Mucosa of descending colon (tissue), 3 donors: ENCODE data around the gene COX7A2L. TPM values are rescaled to one million over a fixed set of nuclear protein-coding genes. Genes with fewer than 3 reads are reported as not detected.
A peak's percentile ranks its signal among the peaks of the same experiment; 100 is the strongest.

Experiments used
- ATAC-seq: fragments of 200-7000 bp; cut with Tn5 transposase; one replicate; pipeline ENCODE4 v1.9.1; 2020; ENCODE audit warnings: mild to moderate bottlenecking, moderate library complexity
- DNase-seq, 3 donors: peaks; one replicate each; pipeline ENCODE4 v3.0.0-alpha.2; 2020
- H3K36me3 ChIP-seq: fragments of 200-600 bp; one replicate; pipeline ENCODE4 v1.8.0; 2021; ENCODE audit warnings: low read depth, mild to moderate bottlenecking
- H3K4me1 ChIP-seq: fragments of 200-600 bp; one replicate; pipeline ENCODE4 v1.8.0; 2021; ENCODE audit warnings: low read depth, mild to moderate bottlenecking
- H3K4me3 ChIP-seq: fragments of 200-600 bp; one replicate; pipeline ENCODE4 v1.8.0; 2021; ENCODE audit warnings: mild to moderate bottlenecking
- H3K9me3 ChIP-seq: fragments of 200-600 bp; one replicate; pipeline ENCODE4 v1.8.0; 2021; ENCODE audit warnings: mild to moderate bottlenecking
- CTCF ChIP-seq: fragments of 200-600 bp; IDR thresholded peaks from one replicate; pipeline ENCODE4 v1.8.0; 2022; ENCODE audit warnings: antibody characterized with exemption, mild to moderate bottlenecking
- intact Hi-C, 2 donors: fragments of 100-400 bp; cut with DNase I in 1 of 2; cut with micrococcal nuclease in 1 of 2; formaldehyde crosslinking; loops; one replicate each; pipeline versions ENCODE4 v1.11.0 to v1.11.1; 2022; cut with DNase I, micrococcal nuclease
- total RNA-seq, 3 donors: library from RNA; stranded (reverse); fragmentation: NEBNext Ultra II Directional in 2 of 3; extraction: Animal tissue kit (Norgen Biotek cat#: 25700) in 2 of 3; gene quantifications; one replicate each; pipeline versions ENCODE4 v1.2.1 to v1.2.4, GENCODE V29; 2021 to 2023
- donor health status: DM: no; HTN: no; CAD: no; lungs with moderate emphysema.
- donor health status: DM: no; HTN: no; CAD: no.
- donor health status: DM: no; HTN: yes; CAD: no.

COX7A2L gene
- total RNA-seq, 3 donors from 2014 or later: 87.0 to 113 (median 108) TPM

GRCh38 chr2:42392191-42392590 lies 31.2 kb upstream of the COX7A2L start:
- intact Hi-C loops: no loop called here
- no peak for DNase-seq
- TF ChIP-seq CTCF: no peak
- H3K4me1 ChIP-seq: peaks cover 8% of the 10 kb centered on the region
- no peaks in the 10 kb centered on the region for H3K36me3 ChIP-seq
- H3K4me3 ChIP-seq: no peak overlapping the region
- ATAC-seq: no peak
- H3K9me3 ChIP-seq: no peaks in the 10 kb centered on the region

- Histone ChIP-seq H3K9me3 (no peaks in the 10 kb centered on the region), H3K4me1 (peaks cover 7% of the 10 kb centered on the region), H3K4me3 (no peak overlapping the region), H3K36me3 (no peaks in the 10 kb centered on the region)
- ATAC-seq (no peak), DNase-seq (no peak)
- intact Hi-C loops: no loop called here
- no peak for TF ChIP-seq CTCF
Observed at GRCh38 chr2:42390401-42390969, 29.5 kb upstream of the COX7A2L start.

- no peaks in the 10 kb centered on the region for H3K4me1 ChIP-seq
- H3K36me3 ChIP-seq: no peaks in the 10 kb centered on the region
- intact Hi-C loops: loop anchor here in 1 of 2 donors (10.0 kb wide), 1 partner anchor 98 kb away; no protein-coding TSS in a partner anchor
- ATAC-seq: peak; percentile 32
- DNase-seq: no peak
- no peak overlapping the region for H3K4me3 ChIP-seq
- no peaks in the 10 kb centered on the region for H3K9me3 ChIP-seq
- TF ChIP-seq CTCF: no peak
Observed at GRCh38 chr2:42386682-42387081, 25.7 kb upstream of the COX7A2L start.

GRCh38 chr2:42385225-42385624 lies 24.2 kb upstream of the COX7A2L start:
- no peak for TF ChIP-seq CTCF
- H3K4me1 ChIP-seq: no peaks in the 10 kb centered on the region
- no peak overlapping the region for H3K4me3 ChIP-seq
- DNase-seq (peak in 2 of 3 donors; percentile 57 to 72), ATAC-seq (peak; percentile 82)
- no peaks in the 10 kb centered on the region for H3K9me3 ChIP-seq
- no peaks in the 10 kb centered on the region for H3K36me3 ChIP-seq
- intact Hi-C loops: loop anchor here in 1 of 2 donors (10.0 kb wide), 1 partner anchor 100 kb away; no protein-coding TSS in a partner anchor

- intact Hi-C loops: loop anchor here in 1 of 2 donors (10.0 kb wide), 1 partner anchor 101 kb away; no protein-coding TSS in a partner anchor
- no peak overlapping the region for H3K4me3 ChIP-seq
- H3K9me3 ChIP-seq: no peaks in the 10 kb centered on the region
- no peaks in the 10 kb centered on the region for H3K4me1 ChIP-seq
- no peak for TF ChIP-seq CTCF
- ATAC-seq (no peak), DNase-seq (no peak)
- H3K36me3 ChIP-seq: no peaks in the 10 kb centered on the region
Observed at GRCh38 chr2:42383855-42384530, 23.0 kb upstream of the COX7A2L start.
